ENCODE measurements around the gene CCDC3.
A peak's percentile ranks its signal among the peaks of the same experiment; 100 is the strongest.
"Not testable (repeated sequence)": the region's sequence is repeated elsewhere in the genome, so short reads cannot be mapped to it uniquely, and the experiment has no call there.

Gene CCDC3

DNA sequence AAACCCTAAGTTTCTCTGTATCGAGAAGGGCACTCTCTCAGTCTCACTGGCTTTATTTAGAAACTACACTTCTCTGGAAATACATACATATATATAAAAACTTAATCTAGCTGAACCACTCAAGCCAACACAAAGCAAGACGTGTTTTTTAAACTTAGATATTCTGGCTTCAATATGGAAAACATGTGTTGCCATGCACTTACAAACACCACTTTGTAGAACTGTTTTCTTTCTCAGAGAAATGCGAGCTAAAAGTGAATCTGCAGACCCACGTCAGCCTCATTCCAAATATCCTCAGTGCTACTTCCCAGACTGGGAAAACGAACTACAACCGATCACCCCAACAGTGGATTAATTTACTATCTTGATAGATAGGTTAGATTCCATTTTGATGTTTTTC lies 1.7 kb downstream of the CCDC3 start:
- DNase-seq, result no peak

DNA sequence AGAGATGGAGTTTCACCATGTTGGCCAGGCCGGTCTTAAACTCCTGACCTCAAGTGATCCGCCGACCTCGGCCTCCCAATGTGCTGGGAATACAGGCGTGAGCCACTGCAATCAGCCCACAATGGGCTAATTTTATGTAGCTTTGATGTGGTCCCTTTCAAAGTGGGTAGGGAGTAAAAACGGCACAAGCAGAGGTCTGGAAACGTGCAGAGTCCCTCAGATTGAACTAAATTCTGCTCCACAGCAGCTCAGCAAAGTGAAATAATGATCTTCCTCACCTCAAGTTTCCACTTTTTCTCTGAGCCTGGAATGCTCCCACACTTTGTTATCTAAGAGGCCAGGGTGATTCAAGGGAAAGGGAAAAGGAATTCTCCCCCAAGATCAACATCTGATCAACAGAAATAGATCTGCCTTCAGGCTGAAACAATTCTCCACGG lies 6.1 kb downstream of the CCDC3 start:
- no peak for DNase-seq

DNA sequence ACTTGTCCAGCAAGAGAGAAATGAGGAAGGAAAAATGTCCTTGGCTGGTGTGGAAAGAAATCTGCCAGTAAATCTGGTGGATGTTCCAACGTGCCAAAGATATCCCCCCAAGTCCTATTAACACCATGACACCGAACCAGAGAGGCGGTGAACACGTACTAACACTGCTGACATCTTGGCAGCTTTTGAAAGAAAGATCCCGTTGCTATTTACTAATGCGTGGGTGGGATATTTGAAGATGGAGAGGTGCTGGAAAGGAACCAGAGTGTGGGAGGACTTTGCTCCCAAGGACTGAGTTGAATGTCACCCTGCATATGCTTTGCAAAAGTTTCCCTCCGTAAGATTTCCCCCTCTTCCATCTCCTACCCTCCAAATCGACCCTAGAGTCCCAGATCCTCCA lies 7.9 kb downstream of the CCDC3 start:
- no peak for DNase-seq

DNA sequence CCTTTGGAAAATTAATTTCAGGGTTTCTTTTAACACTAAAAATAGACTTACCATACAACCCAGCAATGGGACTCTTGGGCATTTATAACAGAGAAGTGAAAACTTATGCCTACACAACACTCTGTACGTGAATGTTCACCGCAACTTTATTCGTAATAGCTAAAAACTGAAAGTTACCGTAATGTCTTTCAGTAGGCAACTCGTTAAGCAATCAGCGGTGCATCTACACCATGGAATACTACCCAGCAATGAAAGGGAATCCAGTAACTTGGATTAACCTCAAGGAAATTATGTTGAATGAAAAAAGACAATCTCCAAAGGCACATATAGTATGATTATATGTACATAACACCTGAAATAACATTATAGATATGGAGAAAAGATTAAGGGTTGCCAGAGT lies 16.2 kb downstream of the CCDC3 start:
- no peak for DNase-seq

DNA sequence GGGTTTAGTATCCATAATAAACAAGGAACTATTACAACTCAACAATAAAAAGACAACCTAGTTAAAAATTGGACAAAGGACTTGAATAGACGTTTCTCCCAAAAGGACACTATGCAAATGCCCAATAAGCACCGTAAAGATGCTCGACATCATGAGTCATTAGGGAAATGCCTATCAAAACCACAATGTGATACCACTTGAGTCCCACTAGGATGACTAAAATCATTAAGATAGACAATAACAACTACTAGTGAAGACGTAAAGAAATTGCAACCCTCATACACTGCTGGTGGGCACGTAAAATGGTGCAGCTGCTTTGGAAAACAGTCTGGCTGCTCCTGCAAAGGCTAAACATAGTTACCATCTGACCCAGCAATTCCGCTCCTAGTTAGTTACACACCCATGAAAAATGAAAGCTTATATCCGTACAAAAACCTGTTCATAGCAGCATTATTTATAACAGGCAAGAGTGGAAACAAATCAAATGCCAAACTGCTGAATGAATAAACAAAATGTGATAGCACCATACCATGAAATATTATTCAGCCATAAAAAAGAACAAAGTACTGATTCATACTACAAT lies 17.3 kb downstream of the CCDC3 start:
- no peak for DNase-seq

DNA sequence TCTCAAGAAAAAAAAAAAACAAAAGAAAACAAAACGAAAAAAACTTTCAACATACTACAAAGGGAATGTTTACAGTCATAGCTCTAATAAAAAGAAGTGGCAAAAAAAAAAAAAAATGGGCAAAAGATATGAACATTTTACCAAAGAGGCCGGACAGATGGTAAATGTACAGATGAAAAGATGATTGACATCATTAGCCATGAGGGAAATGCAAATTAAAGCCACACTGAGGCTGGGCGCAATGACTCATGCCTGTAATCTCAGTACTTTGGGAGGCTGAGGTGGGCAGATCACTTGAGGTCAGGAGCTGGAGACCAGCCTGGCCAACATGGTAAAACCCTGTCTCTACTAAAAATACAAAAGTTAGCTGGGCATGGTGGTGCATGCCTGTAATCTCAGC lies 17.9 kb downstream of the CCDC3 start:
- DNase-seq, result not testable (repeated sequence)

DNA sequence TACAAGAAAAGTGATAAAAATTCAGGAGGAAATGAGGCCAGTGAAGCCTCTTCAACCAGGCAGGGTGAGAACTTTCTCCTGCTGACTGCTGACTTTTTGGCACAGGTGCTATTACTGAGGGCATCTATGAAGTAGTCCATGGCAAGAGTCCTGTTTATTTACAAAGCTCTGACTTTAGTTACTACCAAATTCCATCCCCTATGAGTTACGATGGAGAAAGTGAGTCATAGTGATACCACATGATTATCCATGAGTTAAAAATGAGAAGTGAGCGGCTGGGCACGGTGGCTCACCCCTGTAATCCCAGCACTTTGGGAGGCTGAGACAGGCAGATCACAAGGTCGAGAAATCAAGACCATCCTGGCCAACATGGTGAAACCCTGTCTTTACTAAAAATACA lies 19.9 kb downstream of the CCDC3 start:
- DNase-seq, result no peak

DNA sequence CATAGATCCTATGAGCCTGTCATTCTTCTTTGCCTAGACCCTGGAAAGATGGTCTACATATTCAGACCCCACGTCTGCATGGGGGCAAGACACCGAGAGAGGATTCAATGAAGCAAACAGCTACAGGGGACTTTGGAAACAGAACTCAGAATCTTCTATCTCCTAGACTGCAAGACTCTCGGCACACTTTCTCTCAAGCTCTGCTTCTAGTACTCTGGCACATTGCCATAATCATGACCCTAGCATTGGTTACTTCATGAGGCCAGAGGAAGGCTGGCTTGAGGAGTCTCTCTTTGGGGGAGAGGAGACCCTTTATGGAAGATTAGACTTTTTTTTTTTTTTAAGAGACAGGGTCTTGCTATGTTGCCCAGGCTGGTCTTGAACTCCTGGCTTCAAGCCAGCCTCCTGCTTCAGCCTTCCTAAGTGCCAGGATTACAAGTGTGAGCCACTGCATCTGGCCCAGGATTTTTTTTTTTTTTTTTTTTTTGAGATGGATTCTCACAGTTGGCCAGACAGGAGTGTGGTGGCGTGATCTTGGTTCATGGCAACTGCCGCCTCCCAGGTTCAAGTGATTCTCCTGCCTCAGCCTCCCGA lies 20.7 kb downstream of the CCDC3 start:
- DNase-seq, result peak; percentile 39

DNA sequence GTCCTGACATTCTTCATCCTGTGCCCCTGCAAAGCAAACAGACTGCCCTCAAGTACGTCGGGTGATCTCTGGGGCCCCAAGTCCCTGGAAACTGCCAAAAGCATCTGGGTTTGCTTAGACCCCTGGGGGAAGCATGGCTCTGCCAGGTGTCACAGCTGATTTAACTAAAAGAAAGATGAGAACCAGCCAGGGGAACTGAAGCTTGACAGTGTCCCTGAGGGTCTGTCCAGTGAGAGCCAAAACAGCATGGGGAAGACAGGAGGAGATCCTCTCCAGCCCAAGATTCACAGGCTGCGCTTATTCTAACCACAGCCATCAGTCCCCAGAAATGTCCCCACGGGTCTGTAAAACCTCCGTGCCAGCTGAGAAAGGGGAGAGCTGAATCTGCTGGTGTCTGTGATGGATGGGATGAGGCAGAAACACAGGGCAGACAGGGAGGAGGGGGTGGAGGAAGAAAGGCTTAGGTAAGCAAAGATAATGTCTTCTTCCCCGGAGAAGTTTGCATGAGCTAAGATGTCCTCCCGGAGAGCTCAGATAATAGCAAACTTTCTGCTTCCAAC lies 21.3 kb downstream of the CCDC3 start:
- DNase-seq, result peak; percentile 91

DNA sequence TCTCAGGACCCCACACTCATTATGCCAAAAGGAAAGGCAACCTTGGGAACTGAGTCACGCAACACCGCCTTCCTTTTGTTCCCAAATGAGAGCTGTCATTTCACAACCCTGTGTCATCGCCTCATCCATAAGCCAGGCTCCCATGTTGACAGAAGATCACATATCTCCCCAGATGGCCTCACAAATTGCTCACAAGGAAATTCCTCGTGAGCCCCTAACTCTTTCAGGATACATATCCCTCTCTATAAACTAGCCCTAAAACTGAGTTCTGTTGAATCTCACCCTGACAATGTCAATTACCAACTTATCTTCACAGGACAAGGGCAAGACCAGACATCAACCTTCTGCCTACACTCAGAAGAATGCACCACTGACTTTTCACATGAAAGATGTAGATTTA lies 22.6 kb downstream of the CCDC3 start:
- DNase-seq, result peak; percentile 69

DNA sequence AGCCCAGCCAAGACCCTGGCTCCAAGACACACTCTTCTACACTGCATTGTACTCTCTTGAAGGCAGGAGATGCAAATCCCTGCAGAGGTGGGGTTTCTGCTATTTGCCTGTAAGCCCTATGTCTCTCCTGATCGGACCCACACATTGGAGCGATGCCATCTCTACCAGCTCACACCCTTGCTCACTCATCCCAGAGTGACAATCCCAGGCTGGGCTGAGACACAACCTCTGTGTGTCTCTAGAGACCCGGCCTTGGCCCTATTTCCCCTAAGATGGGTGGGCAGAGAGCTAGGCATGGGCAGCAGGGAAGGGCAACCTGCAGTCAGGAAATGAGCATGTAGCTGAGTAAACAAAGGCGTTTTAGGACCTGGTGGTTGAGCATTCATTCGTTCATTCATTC lies 25.6 kb downstream of the CCDC3 start:
- DNase-seq, result no peak

DNA sequence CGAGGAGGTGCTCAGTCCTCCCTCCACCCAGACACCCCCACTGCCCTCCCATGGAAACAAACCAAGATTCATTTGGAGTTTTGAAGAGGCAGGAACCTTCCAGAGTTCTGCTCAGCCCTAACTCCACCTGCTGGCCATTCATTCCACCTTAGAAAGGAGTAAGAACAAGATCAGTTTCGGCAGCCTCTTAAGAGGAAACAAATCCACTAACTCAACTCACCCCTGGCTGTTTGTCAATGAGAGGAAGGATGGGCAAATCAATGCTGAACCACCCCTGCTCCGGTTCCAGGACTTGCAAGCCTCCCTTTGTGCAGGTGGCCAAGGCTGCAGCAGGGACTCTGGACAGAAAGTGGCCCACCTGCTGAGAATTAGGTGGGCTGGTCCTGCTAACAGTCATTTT lies 26.2 kb downstream of the CCDC3 start:
- DNase-seq, result peak; percentile 79

DNA sequence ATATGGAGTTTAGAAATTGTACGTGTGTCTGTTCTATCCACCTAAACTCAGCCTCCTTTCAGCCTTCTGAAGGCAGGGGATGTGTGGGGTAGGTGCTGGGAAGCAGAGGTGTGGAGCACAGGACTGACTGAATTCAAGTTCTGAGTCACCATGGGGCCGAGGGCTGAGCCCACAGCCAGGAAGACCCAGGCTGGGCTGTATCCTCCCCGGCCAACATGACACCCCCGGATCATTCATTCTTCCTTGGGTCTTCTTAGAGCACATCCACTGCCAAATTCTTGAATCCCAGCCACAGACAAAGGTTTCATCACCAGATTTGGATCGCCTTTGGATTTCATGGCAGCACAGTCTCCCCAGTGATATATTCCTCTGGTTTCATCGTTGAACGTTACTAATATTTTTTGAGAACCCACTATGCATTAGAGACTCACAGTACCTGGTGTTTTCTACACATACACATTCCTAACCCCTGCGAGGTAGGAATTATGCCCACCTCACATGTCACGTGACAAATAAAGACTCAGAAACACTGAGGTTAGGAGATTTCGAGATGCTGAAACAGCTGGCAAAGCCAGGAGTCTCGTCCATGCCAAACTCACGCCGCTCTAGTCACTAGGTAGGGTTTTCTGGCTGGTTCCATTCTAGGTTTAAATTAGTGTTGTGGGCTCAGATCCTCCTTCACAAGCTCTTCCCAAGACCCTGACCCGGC lies 26.9 kb downstream of the CCDC3 start:
- no peak for DNase-seq

DNA sequence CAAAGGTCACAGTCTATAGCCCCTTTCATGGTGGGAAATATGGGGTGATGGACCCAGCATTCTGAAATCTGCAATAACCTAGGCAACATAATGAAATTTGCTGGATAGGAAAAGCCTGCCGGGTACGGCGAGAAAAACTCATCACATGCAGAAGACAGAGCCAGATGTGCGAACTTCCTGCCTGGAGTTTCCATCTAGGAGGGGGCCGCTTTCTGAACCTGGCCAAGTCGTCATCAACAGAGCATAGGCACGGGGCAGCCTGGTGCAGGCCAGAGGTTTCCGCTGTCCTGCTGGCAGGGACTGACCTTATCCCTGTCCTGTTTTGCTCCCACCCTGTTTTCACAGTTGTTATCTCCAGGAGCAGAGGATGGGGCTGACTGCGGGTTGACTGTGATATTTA lies 27.4 kb downstream of the CCDC3 start:
- no peak for DNase-seq

DNA sequence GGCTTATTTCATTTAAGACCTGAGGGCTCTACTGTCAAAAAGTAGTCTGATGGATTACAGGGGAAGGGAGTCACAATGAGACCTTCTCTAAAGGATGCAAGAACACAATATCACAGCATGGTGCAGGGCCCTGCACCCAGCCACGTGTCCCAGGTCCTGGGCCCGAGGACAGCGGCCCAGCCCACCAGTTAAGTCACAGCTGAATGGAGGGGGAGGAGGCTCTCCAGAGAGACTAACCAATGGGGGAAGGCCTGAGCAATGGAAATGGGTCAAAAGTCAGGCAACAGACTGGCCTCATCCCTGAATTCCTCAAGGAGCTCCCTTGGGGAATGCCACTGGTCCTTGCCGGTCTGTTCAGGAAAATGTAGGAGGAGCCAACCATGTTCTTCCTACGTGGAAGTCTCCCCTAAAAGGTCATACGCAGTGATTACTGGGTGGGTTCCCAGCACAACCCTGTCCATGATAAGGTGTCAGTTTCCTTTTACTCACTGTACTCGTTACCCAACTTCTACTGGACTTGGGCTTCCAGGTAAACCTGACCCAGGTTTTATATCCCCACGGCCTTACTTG lies 28.3 kb downstream of the CCDC3 start:
- DNase-seq, result peak; percentile 36

DNA sequence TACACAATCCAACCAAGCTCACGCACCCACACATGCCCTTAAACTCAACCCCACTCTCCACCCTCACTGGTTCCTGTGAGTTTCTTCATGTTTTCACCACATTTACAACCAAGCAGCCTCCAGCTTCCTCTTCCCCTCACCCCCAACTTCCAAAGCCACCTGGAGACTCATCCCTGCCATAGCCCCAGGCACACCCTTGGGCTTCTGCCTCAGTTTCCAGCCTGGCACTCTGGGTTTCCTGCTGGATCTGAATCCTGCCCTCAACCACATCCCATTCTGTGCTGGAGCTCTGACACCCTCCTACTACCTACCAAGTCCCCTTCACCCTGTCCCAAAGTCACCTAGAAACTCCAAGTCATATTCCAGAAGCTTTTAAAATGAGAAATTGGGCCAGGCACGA lies 29.4 kb downstream of the CCDC3 start:
- DNase-seq, result no peak

DNA sequence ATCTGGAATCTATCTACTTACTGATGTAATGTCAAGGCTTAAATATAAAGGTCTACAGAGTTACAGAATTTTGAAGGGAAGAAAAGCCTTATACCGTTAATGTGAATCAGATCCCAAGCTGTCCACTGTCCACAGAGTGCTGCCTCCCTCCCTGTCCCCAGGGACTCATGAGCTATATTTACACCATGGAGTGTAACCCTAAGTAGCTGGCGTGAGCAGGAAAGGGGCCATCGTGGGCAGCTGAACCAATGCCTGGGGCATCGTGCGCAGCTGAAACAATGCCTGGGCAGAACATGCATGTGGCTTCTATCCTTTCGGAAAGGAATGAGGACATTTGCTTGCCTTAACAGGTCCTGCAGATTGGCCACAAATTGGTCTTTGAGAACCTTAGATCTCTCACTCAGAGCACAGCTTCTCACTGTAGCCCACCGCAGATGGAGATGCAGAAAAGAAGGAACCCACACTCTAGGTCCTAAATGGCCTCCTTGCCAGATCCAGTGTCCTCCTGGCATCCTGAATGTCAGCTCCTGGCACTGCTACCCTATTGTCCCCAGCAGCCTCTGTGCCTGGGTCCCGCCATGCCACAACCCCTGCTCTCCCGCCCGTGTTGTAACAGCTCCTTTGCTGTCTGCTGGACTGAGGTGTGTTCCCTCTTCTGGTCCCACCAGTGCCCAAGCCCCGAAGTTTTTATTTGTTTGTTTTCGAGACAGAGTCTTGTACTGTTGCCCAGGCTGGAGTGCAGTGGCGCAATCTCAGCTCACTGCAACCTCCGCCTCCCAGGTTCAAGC lies 30.3 kb downstream of the CCDC3 start:
- no peak for DNase-seq

DNA sequence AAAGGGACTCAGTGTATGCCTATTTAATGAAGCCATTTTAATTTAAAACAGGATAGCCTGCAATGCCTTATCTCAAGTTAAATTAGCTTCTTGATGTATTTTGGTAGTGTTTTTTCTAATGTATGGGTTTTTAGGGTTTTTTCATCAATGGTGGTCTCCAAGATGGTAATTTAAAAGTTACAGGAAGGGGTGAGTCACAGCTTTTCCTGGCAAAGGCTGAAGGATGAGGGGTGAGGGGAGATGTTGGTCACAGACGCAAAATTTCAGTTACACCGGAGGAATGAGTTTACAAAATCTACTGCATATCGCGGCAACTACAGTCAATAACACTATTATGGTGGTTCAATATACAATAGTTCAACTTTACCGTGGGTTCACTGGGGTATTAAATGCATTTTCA lies 31.6 kb downstream of the CCDC3 start:
- no peak for DNase-seq

DNA sequence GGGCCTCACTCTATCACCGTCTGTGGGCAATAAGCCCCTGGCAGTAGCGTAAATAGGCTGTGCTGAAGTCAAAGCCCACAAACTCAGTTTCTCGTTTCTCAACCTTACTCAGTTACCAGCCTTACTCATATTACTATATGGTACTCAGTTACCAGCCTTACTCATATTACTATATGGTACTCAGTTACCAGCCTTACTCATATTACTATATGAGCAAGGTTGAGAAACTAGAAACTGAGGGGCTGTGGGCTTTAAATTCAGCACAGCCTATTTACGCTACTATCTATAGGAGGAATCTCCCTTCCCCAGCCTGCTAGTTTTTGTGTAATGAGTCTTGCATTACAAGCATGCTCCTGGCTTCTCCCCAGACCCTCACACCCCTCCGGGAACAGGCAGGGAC lies 35.4 kb downstream of the CCDC3 start:
- DNase-seq, result no peak

DNA sequence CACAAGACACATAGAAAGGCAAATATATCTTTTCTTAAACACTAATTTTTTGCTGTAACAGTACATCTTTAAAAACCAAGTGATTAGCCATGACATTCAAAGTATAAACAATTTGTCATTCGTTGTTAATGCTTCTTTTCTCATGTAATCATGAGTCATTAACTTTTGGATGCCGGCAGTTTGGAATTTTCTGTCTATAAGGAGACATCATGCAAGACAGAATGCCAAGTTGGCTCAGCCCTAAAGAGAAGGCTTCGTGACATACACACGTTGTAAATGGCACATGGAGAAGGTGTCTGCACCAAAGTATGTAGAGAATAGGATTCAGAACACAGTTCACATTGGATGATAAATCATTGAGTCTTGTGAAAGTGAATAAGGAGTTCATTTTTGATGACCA lies 35.9 kb downstream of the CCDC3 start:
- no peak for DNase-seq

DNA sequence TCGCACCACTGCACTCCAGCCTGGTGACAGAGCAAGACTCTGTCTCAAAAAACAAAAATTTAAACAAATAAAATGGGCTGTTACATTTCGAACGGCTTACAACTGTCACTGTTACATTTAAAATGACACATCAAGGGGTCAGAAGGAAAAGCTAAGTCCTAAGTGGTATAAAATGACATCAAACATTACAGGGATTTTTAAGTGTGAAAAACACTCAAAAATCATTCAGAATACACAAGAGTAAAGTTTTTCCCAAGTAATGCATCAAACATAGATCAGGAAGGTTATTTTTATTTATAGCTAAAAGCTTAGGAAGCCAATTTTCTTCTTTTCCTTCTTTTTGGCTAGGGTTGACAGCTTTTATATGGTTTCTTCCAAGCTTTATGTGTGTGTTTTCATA lies 39.0 kb downstream of the CCDC3 start:
- DNase-seq, result no peak

DNA sequence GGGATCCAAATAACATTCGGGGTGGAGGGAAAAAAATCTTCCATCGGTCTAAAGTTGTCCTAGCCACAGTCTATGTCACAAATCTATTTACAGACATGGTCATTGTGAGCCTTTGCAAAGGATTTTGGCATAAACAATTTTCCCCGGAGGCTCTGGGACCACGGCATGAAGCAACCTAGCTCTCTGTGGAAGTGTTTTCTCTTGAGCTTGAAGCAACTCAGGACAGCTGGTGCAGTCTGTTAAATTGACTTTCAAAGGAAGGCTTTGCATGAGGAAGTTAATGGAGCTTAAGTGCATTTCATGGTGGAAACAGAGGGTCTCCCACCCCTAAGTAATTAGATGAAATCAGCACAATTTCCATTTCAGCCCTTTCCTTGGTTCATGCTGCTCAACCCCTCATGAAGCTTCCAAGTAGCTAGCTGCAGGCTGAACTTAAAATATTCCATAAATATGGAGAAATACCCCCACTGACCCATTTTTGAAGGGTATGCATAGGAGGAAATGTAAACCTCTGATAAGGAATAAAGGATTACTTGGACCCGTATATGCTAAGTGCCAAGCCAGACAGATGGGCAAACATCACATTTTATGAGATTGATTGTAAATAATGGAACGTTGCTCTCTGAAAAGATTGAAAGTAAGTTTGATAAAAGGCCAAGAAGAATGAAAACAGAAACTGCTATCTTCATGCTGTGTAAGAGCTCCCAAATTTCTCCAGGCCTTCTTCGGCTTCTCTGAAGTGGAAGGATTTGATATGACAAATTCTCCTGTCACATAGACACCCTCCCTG lies 39.9 kb downstream of the CCDC3 start:
- no peak for DNase-seq

Data from NCI-H146 (cell line).